Endometrial microvascular endothelial cells (primary cell): Measurements from ENCODE around the gene ATP4A. TPM values are rescaled to one million over a fixed set of nuclear protein-coding genes. Genes with fewer than 3 reads are reported as not detected.

Experiments used
- in situ Hi-C: cut with HindIII; loops from 2 replicates; pipeline ENCODE4 v1.10.0; 2017; ENCODE audit warnings: low sequenced_read_pairs, low pct_unique_long_range_greater_than_20kb; ENCODE audit errors: inconsistent ontology term
- total RNA-seq: library from RNA; depleted of rRNA; stranded (reverse); fragments of >200 nt; gene quantifications from one replicate; pipeline ENCODE4 v1.2.3, GENCODE V29; 2015; ENCODE audit errors: inconsistent ontology term

ATP4A gene
- total RNA-seq, 1 donor from 2014 or later = not detected

- in situ Hi-C loops = no loop called here
These were observed 30.1 kb downstream of the ATP4A start, which contains the start of gene GAPDHS for GRCh38 chr19:35533201-35533821. Gene GAPDHS (plus strand): TSS chr19:35533456. CDS start chr19:35533528, 72 bp downstream.

DNA sequence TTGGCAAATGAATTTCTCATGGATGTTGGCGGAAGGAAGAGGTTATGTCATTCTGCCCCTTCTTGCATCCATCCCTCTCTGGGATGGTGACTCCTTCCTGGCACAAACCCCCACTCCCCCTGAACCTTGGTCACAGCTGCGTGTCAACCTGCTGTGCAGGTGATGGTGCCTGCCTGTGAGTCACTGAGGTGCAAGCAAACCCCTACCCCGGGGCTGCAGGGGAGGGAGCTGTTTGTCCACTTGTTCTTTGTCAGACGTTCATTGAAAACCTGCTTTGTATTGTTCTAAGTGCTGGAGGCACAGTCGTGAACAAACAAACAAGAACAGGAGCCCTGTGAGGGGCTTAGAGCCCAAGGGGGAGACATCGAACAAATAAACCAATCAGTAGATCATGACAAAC, 32.2 kb downstream of the ATP4A start:
- in situ Hi-C loops = no loop called here

GRCh38 chr19:35529241-35530218, 33.9 kb downstream of the ATP4A start:
- in situ Hi-C loops = no loop called here

GRCh38 chr19:35528218-35529038, 35.0 kb downstream of the ATP4A start, which contains the start of gene SBSN:
Gene SBSN (minus strand): TSS chr19:35528311. CDS start chr19:35528281, 30 bp downstream.
- in situ Hi-C loops = no loop called here

- in situ Hi-C loops = no loop called here
These were observed 37.6 kb downstream of the ATP4A start for GRCh38 chr19:35525873-35526272.

GRCh38 chr19:35524181-35524837, 39.1 kb downstream of the ATP4A start:
- in situ Hi-C loops = no loop called here

- in situ Hi-C loops = no loop called here
These were observed 40.6 kb downstream of the ATP4A start for GRCh38 chr19:35522745-35523327.

- in situ Hi-C loops = no loop called here
These were observed 42.2 kb downstream of the ATP4A start for GRCh38 chr19:35521124-35521743.

- in situ Hi-C loops = no loop called here
These were observed 44.2 kb downstream of the ATP4A start for GRCh38 chr19:35519291-35519690.

DNA sequence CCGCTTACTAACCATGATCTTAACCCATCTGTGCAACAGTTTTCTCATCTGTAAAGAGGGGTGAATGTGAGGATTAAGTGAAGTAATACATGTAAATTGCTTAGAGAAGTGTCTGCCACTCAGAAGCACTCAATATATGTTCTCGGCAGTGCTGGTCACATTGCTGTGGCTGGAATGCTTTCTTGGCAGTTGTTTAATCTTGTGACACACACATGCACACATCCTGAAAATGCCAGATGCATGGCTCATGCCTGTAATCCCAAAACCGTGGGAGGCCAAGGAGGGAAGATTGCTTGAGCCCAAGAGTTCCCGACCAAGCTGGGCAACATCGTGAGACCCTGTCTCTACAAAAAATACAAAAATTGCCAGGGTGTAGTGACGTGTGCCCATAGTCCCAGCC, 45.1 kb downstream of the ATP4A start:
- in situ Hi-C loops = no loop called here

DNA sequence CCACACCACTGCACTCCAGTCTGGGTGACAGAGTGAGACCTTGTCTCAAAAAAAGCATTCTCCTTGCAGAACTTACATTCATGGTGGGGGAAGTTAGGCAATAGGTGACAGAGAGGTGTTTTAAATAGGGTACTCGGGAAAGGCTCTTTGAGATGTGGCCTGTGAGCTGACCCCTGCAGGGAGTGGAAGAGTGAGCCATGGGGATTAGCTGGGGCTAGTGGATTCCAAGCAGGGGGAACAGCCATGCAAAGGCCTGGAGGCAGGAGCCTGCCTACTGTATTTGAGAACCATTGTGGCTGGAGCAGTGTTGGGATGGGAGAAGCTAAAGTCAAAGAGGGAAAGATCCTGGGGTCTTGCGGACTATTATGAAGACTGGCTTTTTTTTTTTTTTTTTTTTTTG, 46.1 kb downstream of the ATP4A start:
- in situ Hi-C loops = no loop called here

DNA sequence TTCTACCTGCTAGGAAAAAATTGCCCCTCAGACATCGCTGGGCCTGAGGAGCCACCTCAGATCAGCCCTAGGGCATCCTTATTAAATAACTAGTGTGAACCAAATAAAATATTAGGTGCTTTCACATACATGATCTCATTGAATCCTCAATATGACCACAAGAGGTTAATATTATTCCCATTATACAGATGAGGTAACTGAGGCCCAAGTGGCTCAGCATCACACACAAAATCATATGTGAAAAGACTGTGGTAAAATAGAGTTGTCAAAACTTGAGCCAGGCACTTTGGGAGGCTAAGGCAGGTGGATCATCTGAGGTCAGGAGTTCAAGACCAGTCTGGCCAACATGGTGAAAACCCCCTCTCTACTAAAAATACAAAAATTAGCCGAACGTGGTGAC, 47.1 kb downstream of the ATP4A start:
- in situ Hi-C loops = no loop called here

DNA sequence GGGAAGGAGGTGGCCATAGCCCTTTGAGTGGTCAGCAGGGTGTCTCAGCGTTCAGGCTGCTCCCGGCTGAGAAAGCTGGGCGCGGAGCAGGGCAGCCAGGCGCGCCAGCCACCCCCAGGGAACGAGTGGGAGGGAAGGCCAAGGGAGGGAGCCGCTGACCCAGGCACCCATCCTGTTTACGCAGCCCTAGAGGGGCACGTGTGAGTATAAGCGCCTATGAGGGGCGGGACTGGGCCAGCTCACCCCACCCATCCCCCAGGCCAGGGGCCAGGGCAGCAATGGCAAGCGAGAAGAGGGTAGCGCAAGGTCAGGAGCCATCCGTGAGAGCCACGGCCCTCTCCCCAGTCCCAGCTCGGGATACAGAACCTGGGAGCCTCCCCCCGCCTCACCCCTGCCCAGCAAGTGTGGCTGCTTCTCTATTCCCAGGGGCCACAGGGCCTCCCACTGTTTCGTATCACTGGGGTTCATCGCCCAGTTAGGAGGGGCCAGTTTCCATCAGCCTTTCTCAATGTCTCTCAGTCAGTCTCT, 49.1 kb downstream of the ATP4A start:
- in situ Hi-C loops = no loop called here

DNA sequence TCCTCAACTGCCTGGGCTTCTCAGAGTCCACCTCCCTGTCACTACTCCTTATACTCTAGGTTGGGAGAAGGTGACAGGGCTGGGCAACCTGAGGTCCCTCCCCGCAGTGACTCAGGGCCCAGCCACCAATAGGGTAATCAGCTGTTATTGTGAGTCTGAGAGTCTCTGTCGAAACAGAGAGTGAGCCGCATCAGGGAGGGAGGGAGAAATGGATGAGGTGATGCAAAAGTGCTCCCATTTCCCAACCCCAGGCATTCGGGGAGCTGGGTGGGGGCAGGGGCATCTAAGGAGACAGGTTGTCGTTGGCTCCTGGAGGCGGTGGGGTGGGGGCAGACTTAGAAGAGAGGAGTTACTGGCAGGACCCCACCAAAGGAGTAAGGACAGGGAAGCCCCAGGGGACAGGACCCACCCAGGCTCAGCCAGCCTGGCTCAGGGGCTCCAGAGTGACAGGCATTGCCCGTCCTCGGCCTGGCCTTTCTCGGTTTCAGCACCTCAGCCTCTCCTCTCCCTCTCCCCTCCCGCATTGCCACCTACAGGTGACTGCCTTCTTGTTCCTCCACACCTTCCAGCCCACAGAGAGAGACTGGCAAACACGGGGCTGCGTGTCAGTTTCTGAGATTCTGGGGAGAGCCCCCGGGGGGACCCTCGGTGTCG, 49.7 kb downstream of the ATP4A start, which contains the start of gene DMKN:
TSS of gene DMKN (minus strand) at position 22 of the 654 bp plus-strand sequence. CDS start 174 bp downstream, outside the sequence.
- in situ Hi-C loops = no loop called here

DNA sequence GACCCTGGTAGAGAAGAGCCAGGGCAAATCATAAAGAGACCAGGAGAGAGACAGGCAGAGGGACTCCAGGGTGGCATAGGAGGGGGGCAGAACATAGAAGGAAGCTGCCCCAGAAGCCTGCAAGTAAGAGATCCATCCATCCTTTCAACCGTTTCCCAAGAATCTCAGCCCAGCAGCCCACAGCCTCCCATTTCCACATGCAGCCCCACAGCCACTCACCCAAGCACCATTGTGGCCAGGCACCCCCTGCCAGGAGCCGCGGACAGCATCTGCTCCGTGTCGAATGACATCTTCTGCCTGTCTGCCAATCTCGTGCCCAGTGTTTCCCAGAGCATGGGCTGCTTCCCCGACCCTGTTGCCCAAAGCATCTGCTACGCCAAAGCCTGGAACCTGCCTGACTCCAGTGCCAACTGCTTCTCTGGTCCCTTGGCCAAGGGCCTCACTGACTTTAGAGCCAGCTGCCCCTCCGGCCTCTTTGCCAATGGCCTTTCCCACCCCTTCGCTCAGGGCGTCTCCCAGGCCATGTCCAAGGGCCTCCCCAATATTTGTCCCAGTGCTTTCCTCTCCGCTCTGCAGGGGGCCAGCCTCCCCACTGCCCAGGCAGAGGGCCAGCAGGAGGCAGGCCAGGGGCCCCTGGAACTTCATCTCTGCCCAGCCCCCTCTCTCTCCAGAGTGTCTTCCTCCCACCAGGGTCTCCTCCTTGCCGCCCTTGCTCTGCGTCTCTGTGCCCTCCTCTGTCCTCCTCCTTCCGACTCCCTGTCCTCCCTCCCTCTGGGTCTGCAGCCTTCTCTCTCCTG, 50.4 kb downstream of the ATP4A start:
- in situ Hi-C loops = no loop called here

DNA sequence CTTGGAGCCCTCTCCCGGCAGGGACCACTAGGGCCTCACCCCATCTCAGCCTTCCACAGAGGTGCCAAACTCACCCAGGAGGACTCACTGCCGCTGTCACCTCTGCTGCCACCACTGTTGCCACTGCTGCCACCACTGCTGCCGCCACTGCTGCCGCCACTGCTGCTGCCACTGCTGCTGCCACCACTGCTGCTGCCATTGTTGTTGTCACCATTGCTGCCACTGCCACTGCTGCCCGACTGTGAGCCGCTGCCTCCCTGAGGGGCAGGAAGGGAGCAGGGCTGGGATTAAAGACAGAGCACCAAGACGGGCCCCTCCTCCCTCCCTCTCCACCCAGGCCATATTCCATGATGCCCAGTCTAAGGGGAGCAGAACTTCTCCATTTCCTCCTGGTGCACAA, 52.1 kb downstream of the ATP4A start:
- in situ Hi-C loops = no loop called here
